H1 (cell line): ENCODE results near the gene TSR1. TPM values are rescaled to one million over a fixed set of nuclear protein-coding genes. Genes with fewer than 3 reads are reported as not detected.

ENCODE experiments used
- CTCF ChIA-PET: fragments of 300-600 bp; sonication (Branson Sonifier 250); formaldehyde crosslinking; loops from one replicate; lab custom pipeline; 2021; ENCODE audit not compliant: partially characterized antibody; lab: Charles Lee
- POLR2A ChIA-PET: fragments of 300-600 bp; sonication (Branson Sonifier 250); formaldehyde crosslinking; loops from one replicate; lab custom pipeline; 2021; ENCODE audit warnings: inconsistent platforms; ENCODE audit not compliant: partially characterized antibody; lab: Charles Lee
- DNase-seq, 2 experiments: peaks; one replicate each; pipeline versions ENCODE4 v3.0.0 to v3.0.0-alpha.2; 2010 to 2022; ENCODE audit warnings: low spot score in 2 of 2, low read depth in 1 of 2, mixed read lengths in 1 of 2
- FAIRE-seq: peaks from 2 replicates; lab custom pipeline; 2011; peaks lifted over from hg19 to GRCh38; lab: Jason Lieb, UNC
- H2AFZ ChIP-seq: 2 replicates; pipeline ENCODE4 v1.8.1; 2012; ENCODE audit warnings: low read length, inconsistent platforms
- H2AK5ac ChIP-seq: 2 replicates; pipeline ENCODE4 v1.6.1; 2013; ENCODE audit warnings: low read depth, low read length
- H2BK120ac ChIP-seq: replicated peaks from 2 replicates; pipeline ENCODE3; 2013; ENCODE audit warnings: low read depth, low read length, inconsistent platforms
- H2BK12ac ChIP-seq: 2 replicates; pipeline ENCODE4 v1.6.1; 2013; ENCODE audit warnings: low read depth, low read length
- H2BK15ac ChIP-seq: 2 replicates; pipeline ENCODE4 v1.6.1; 2013; ENCODE audit warnings: low read length
- H2BK20ac ChIP-seq: 2 replicates; pipeline ENCODE4 v1.6.1; 2013; ENCODE audit warnings: low read length
- H2BK5ac ChIP-seq: 2 replicates; pipeline ENCODE4 v1.6.1; 2013; ENCODE audit warnings: low read depth, low read length
- H3K14ac ChIP-seq: 2 replicates; pipeline ENCODE4 v1.6.1; 2013; ENCODE audit warnings: inconsistent platforms; ENCODE audit not compliant: insufficient read length
- H3K18ac ChIP-seq: 2 replicates; pipeline ENCODE4 v1.6.1; 2013; ENCODE audit warnings: low read length; ENCODE audit errors: extremely low read depth
- H3K23ac ChIP-seq: 2 replicates; pipeline ENCODE4 v1.6.1; 2013; ENCODE audit warnings: inconsistent platforms; ENCODE audit not compliant: insufficient read length
- H3K23me2 ChIP-seq: 2 replicates; pipeline ENCODE4 v1.6.1; 2013; ENCODE audit warnings: low read depth, low read length
- H3K27ac ChIP-seq: 2 replicates; pipeline ENCODE4 v1.6.1; 2011; ENCODE audit warnings: low read depth, low read length, inconsistent platforms
- H3K27me3 ChIP-seq, 4 experiments: replicated peaks in 1 of 4; 1 replicate in 1 of 4; 2 replicates in 3 of 4; pipeline versions ENCODE4 v1.6.1 to v1.8.1; 2011 to 2013; ENCODE audit warnings: low read length in 3 of 4, mild to moderate bottlenecking in 3 of 4, inconsistent platforms in 2 of 4, mixed read lengths in 2 of 4, moderate library complexity in 1 of 4; ENCODE audit not compliant: control insufficient read depth in 3 of 4, insufficient read depth in 3 of 4; ENCODE audit errors: extremely low read depth in 1 of 4
- H3K36me3 ChIP-seq, 4 experiments: 2 replicates each; pipeline versions ENCODE4 v1.6.1 to v1.8.1; 2011 to 2013; ENCODE audit warnings: mild to moderate bottlenecking in 4 of 4, low read length in 3 of 4, moderate library complexity in 2 of 4, control low read depth in 1 of 4, inconsistent platforms in 1 of 4; ENCODE audit not compliant: insufficient read depth in 4 of 4, control insufficient read depth in 2 of 4
- H3K4ac ChIP-seq: replicated peaks from 2 replicates; pipeline ENCODE3; 2013; ENCODE audit warnings: low read length, low read depth, mixed read lengths, inconsistent platforms; ENCODE audit not compliant: insufficient read length
- H3K4me1 ChIP-seq, 4 experiments: replicated peaks in 1 of 4; 1 replicate in 1 of 4; 2 replicates in 3 of 4; pipeline versions ENCODE4 v1.6.1 to v1.8.1; 2011 to 2013; ENCODE audit warnings: low read length in 3 of 4, inconsistent platforms in 2 of 4, mixed read lengths in 1 of 4; ENCODE audit not compliant: insufficient read depth in 4 of 4, control insufficient read depth in 3 of 4
- H3K4me2 ChIP-seq, 2 experiments: 2 replicates each; pipeline versions ENCODE4 v1.6.1 to v1.8.1; 2011 to 2013; ENCODE audit warnings: low read depth in 2 of 2, low read length in 2 of 2, control low read depth in 1 of 2, inconsistent platforms in 1 of 2, mild to moderate bottlenecking in 1 of 2; ENCODE audit not compliant: insufficient read depth in 1 of 2
- H3K4me3 ChIP-seq, 4 experiments: fragments of 200-600, 300-600 bp in 1 of 4; sonication (generic), shearing (Covaris generic), sonication (Bioruptor Twin) in 1 of 4; 2 replicates each; pipeline versions ENCODE4 v1.5.1 to v1.8.1; 2011 to 2016; ENCODE audit warnings: low read length in 4 of 4, low read depth in 3 of 4, control low read depth in 2 of 4, inconsistent platforms in 2 of 4, mild to moderate bottlenecking in 2 of 4, mixed read lengths in 1 of 4, moderate library complexity in 1 of 4; ENCODE audit not compliant: insufficient read depth in 2 of 4; ENCODE audit errors: extremely low read depth in 1 of 4
- H3K56ac ChIP-seq: replicated peaks from 2 replicates; pipeline ENCODE3; 2013; ENCODE audit warnings: low read depth, mild to moderate bottlenecking, mixed read lengths, low read length, inconsistent platforms; ENCODE audit not compliant: insufficient read length
- H3K79me1 ChIP-seq: 2 replicates; pipeline ENCODE4 v1.6.1; 2013; ENCODE audit warnings: low read depth, low read length, control low read depth
- H3K79me2 ChIP-seq, 2 experiments: 2 replicates each; pipeline versions ENCODE4 v1.6.1 to v1.8.1; 2012 to 2013; ENCODE audit warnings: low read length in 2 of 2, mild to moderate bottlenecking in 2 of 2, inconsistent platforms in 1 of 2; ENCODE audit not compliant: insufficient read depth in 2 of 2, control insufficient read depth in 1 of 2
- H3K9ac ChIP-seq, 4 experiments: replicated peaks in 1 of 4; 1 replicate in 1 of 4; 2 replicates in 3 of 4; pipeline versions ENCODE4 v1.6.1 to v1.8.1; 2011 to 2013; ENCODE audit warnings: low read depth in 3 of 4, low read length in 3 of 4, control low read depth in 2 of 4, mild to moderate bottlenecking in 2 of 4, moderate library complexity in 2 of 4, inconsistent platforms in 1 of 4; ENCODE audit errors: extremely low read depth in 1 of 4
- H3K9me3 ChIP-seq, 2 experiments: 2 replicates each; pipeline versions ENCODE4 v1.6.1 to v1.8.1; 2012 to 2013; ENCODE audit warnings: mild to moderate bottlenecking in 2 of 2, moderate library complexity in 2 of 2, control low read depth in 1 of 2, inconsistent platforms in 1 of 2, low read depth in 1 of 2, low read length in 1 of 2, mixed read lengths in 1 of 2; ENCODE audit not compliant: insufficient read depth in 2 of 2
- H4K20me1 ChIP-seq, 2 experiments: replicated peaks in 1 of 2; 2 replicates each; pipeline versions ENCODE3 to v1.8.1; 2011 to 2013; ENCODE audit warnings: inconsistent platforms in 2 of 2, low read length in 2 of 2, mild to moderate bottlenecking in 1 of 2; ENCODE audit not compliant: insufficient read depth in 2 of 2, control insufficient read depth in 1 of 2
- H4K5ac ChIP-seq: 2 replicates; pipeline ENCODE4 v1.6.1; 2013; ENCODE audit warnings: low read length, low read depth, mixed read lengths, inconsistent platforms; ENCODE audit not compliant: insufficient read length
- H4K8ac ChIP-seq: 2 replicates; pipeline ENCODE4 v1.8.0; 2013; ENCODE audit warnings: mild to moderate bottlenecking, moderate library complexity, low read length, inconsistent platforms; ENCODE audit not compliant: insufficient read depth; ENCODE audit errors: extremely low read depth
- H4K91ac ChIP-seq: replicated peaks from 2 replicates; pipeline ENCODE3; 2013; ENCODE audit warnings: low read length, mixed read lengths, inconsistent platforms; ENCODE audit not compliant: insufficient read length
- HDAC6 ChIP-seq: IDR thresholded peaks from one replicate; pipeline ENCODE4 v1.7.1; 2012; ENCODE audit warnings: low read depth, mild to moderate bottlenecking, inconsistent platforms, low read length, moderate library complexity
- POLR2AphosphoS5 ChIP-seq: IDR thresholded peaks from 2 replicates; pipeline ENCODE4 v1.6.1; 2011; ENCODE audit warnings: low read depth, low read length
- WGBS, 2 experiments: shearing (Covaris generic) in 1 of 2; methylation state at CpG; one replicate each; pipeline versions ENCODE4 v1.1.6 to v1.1.7; 2013 to 2015; ENCODE audit warnings: low lambda C conversion rate in 2 of 2, mixed read lengths in 2 of 2, inconsistent platforms in 1 of 2, low coverage in 1 of 2, missing lambda C conversion rate in 1 of 2; ENCODE audit not compliant: insufficient replicate concordance in 2 of 2, insufficient coverage in 1 of 2, insufficient read length in 1 of 2; ENCODE audit errors: extremely low coverage in 1 of 2, missing lambda C conversion rate in 1 of 2; 5-methylcytosine and 5-hydroxymethylcytosine counted together
- polyA plus RNA-seq, 7 experiments: library from polyadenylated mRNA; depleted of rRNA in 3 of 7; stranded (reverse) in 5 of 7; unstranded in 2 of 7; fragments of >200 nt in 5 of 7; fragments of 200-250 nt in 2 of 7; gene quantifications; 1 replicate in 5 of 7; 2 replicates in 1 of 7; 4 replicates in 1 of 7; pipeline versions ENCODE4 v1.2.1 to v1.2.3, GENCODE V29; 2011 to 2013; ENCODE audit warnings: missing spikeins in 2 of 7, mixed read lengths in 2 of 7
- total RNA-seq: library from RNA; stranded (reverse); fragmentation: NEBNext Ultra II Directional; extraction: Animal tissue kit (Norgen Biotek cat#: 25700); gene quantifications from 2 replicates; pipeline ENCODE4 v1.2.1, GENCODE V29; 2021

TSR1 gene
- total and polyA plus RNA-seq, 2 of the 8 experiments (the other 6 are each of a cell fraction or from before 2014, with no cell fraction given): 14.5 to 69.7 TPM

- Histone ChIP-seq H2BK12ac (no peak overlapping the region), H3K14ac (no peak overlapping the region), H2AK5ac (no peak overlapping the region), H3K9ac (no peak overlapping the region), H4K5ac (no peak overlapping the region), H2BK15ac (no peak overlapping the region), H3K4me2 (no peak overlapping the region), H3K79me1 (peaks cover 6% of the 10 kb centered on the region; the same call in 1 of the 2 replicates), H3K9me3 (no peaks in the 10 kb centered on the region), H4K20me1 (peaks cover 3 to 8% of the 10 kb centered on the region in 2 experiments), H2BK120ac (no peak overlapping the region), H3K27me3 (no peaks in the 10 kb centered on the region), H3K18ac (no peak overlapping the region), H3K23ac (no peak overlapping the region), H3K4ac (no peak overlapping the region), H2BK20ac (no peak overlapping the region), H3K56ac (no peak overlapping the region), H4K91ac (no peak overlapping the region), H3K4me3 (no peak overlapping the region), H2AFZ (no peak overlapping the region), H3K79me2 (0 out of 4 replicates have a peak, but pooled peaks cover 0 to 4% of the 10 kb centered on the region in 2 experiments), H3K36me3 (peaks cover 10 to 44% (median 26%) of the 10 kb centered on the region in 4 experiments), H3K27ac (no peak overlapping the region), H3K4me1 (no peaks in the 10 kb centered on the region), H2BK5ac (no peak overlapping the region), H4K8ac (no peak overlapping the region), H3K23me2 (peaks cover 2% of the 10 kb centered on the region; the same call in 1 of the 2 replicates)
- POLR2A ChIA-PET: no interaction called here
- FAIRE-seq: no peak
- 81% methylated on average over 2 of the region's 2 CpGs; no CpG with 5 or more reads in 1 of the 2 experiments for WGBS, 2 experiments
- no peak for DNase-seq
- CTCF ChIA-PET: interaction anchor here (1.0 to 1.3 kb wide), 2 partner anchors 9 to 11 kb away, joined by 3 to 5 read pairs; no protein-coding TSS in a partner anchor
- TF ChIP-seq POLR2AphosphoS5 (no peak), HDAC6 (no peak)
These were observed 44.2 kb downstream of the TSR1 start for GRCh38 chr17:2292100-2292499.
